NOMO-1 treated with dmso at 0.1 percent for 144 hours (cell line): ENCODE data around the gene ACOXL.
"Not testable (repeated sequence)": the region's sequence is repeated elsewhere in the genome, so short reads cannot be mapped to it uniquely, and the experiment has no call there.

ENCODE experiments used
- DNase-seq: peaks from one replicate; lab custom pipeline; 2025; ENCODE audit not compliant: unreplicated experiment; lab: John Stamatoyannopoulos, UW

The ACOXL gene

DNA sequence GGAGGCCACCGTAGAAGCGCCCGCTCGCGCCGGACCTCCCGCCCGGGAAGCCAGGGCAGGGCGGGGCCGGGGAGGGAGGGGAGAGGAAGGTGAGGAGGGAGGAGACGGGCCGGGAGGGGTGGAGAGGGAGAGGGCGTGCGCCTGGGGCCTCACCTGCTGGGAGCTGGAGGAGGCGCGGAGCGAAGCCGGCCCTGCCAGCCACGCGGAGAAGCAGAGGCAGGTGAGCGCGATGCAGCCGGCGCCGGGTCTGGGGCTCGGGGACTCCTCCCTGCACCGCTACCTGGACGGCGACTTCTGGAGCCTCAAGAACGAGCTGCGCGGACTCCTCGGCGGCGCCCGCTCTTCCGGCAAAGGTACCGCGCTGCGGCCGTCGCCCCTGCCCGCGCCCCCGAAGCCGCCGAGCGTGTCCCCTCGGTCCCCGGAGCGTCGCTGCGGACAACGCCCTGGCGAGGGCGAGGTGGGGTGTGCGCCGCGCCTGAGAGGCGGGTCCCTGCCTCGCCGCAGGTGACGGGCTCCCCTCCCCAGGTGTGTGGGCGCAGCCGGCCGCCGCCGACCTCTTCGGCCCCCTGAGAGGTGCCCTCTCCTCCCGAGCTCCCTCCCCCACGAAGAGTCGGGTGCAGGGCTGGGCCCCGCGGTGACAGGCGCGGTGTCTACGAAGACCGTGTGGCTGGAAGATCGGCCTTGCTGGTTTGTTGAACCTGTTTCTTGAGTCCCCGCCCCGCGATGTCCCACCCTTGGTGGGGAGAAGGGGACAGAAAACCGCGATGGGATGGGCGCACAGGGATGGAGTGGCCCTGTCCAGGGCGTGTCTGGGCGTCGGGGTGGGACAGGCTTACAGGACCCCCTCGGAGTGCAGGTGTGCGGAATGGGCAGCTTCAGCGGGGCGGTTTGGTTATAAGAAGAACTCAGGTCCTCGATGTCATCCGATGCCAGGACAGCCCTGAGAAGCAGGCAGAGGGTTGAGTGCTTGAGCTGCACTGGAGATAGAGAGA, at the start of gene ACOXL:
ACOXL (plus strand) TSS at position 152 of the 992 bp plus-strand sequence. CDS start 35,817 bp downstream, outside the sequence.
- DNase-seq: no peak

DNA sequence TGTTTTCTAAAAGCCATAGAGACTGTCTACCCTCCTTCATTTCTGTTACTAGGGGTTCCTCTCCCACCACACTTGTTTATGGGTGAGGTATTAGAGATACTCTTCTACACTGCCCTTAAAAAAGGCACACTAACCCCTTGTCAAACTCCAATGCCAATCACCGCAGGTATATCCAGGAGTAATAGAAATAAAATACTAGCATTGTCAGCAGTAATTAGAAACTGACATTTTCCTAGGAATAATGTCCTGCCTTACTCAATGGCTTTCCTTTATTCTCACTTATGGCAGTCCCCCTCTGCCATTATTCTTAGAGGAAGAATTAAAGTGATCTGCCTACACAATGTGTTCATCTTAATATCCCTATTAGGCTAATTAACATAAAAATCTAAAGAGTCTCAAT, 49.5 kb upstream of the ACOXL start:
- DNase-seq: no peak

DNA sequence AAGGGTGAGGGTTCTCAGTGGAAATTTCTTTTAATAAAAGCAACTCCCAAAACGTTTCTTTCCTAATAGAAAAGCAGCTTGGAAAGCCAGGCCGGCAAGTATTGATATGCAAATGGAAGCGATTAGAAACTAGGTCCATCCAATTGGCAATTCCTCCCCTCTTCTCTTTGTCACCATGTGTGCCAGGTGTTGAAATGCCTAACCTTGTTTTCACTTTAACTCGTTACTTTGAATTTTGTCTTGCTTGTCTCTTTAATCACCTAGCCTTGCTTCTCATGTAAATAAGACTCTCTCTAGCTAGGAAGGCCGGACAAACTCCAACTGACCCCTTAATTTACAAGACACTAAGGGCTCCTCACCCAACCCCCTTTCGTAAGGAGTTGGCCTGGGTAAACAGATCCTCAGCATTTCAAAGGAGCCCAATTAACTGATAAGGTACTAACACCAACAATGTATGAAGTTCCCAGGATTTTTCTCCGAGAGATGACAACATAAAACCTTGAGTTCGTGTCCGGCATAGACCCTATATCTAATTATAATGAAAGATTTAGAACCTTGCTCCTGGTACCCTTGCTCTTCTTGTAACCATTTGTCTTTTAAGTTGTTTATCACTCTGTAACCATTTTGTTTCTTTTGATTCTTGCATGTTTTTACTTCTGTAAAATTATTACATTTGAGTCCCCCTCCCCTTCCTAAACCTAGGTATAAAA, 44.4 kb upstream of the ACOXL start:
- not testable (repeated sequence) for DNase-seq

DNA sequence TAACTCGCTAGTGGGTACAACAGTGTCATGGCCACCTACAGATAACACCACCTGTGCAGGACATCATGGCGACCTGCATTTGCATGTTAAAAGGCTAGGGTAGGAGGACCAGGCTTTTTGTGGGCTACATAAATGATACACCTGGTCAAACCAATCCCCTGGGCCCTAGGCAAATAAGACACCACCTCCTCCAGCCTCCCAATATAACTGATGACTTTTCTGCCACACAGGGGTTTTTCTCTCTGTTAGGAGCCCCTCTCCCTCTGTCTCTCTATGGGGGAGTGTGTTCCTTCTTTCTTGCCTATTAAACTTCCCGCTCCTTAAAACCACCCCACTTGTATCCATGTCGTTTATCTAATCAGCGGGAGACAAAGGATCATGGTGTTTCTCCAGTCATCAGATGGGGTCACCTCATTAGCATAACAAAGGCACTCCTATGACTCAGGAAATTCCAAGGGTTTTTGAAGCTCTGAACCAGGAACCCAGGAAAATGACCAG, 43.7 kb upstream of the ACOXL start:
- no peak for DNase-seq

DNA sequence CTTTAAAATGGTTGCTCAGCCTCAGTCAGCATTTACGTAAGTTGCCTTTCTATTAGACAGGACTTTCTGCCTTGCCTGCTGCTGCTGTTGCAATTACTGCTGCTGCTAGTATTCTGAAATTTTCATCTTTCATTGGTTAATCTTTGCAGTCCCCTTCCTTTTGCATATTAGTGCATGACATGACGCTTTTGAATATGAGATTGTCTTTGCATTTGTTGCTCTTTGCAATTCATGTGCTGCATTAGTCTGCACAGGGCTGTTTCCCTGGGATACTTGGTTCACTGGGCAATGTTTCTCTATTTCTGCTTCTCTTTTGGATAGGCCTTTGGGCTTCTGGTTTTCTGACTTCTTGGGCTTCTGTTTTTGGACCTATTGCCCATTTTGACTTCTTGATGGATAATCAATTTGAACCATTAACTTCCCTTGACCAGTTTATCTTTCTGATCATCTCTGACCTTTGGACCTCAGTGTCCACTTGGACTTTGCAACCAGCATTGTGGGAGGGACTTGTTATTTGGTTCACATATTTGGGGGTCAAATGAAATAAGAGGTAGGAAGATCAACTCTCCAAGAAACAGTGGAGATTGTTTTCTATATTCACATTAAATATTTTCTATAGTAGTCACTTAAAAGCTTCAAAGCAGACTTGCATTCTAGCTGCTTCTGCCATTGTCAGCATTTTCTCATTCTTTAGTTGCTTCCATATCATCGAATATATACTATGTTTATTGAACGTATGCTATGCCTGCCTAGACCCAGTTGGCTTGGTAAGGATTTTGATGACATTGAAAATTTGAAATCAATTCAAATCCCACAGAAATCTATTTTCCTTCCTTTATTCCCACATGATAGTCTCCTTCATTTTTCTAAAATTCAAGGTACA, 42.0 kb upstream of the ACOXL start:
- DNase-seq: no peak

DNA sequence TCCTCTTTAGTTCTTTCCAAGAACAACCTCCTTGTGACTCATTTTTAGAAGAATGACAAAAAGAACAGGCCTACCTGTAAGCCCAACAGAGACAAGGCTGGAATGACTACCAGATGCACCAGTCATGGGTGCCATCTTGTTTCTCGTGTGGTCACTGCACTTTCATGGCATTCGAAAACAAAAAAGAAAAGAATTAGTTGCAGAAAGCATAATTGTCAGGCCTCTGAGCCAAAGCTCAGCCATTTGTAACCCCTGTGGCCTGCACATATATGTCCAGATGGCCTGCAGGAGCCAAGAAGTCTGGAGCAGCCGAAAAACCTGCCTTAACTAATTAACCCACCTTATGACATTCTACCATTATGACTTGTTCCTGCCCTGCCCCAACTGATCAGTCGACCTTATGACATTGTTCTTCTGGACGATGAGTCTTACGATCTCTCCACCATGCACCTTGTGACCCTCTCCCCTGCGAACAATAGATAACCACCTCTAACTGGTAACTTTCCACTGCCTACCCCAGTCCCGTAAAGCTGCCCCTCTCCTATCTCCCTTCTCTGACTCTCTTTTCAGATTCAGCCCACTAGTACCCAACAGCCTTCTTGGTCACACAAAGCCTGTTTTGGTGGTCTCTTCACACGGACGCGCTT, 40.6 kb upstream of the ACOXL start:
- no peak for DNase-seq

DNA sequence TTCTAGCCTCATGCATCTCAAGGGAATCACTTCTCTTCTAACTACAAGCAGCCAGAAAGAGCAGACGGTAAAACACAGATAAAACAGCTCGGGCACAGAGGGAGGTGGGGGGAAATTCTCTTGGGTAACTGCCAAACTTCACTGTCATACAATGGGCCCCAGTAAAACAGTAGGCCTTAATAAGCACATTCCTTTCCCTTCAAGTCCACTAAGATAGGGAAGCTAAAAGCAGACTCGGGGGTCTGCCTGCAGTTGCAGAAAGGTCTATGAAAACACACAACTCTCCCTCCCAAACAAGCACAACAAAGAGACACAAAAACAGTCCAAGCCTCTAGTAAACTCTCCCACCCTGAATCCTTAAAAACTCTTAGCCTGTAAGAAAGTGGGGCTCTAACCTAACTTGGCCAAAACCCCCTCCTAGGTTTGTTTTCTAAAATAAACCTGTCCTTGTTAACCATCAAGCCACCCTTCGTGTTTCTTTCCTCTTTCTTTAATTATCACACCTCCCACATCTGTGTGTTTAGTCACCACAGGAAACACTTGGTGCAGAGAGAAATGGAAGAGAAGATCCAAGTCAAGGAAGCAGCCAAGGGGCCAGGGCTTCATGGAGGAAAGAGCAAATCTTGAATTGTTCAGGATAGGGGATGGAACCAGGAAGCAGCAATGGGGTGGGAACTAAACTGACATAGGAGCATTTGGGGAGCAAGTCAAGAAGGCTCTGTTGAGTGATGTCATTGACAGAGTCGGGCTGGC, 37.1 kb upstream of the ACOXL start:
- not testable (repeated sequence) for DNase-seq

DNA sequence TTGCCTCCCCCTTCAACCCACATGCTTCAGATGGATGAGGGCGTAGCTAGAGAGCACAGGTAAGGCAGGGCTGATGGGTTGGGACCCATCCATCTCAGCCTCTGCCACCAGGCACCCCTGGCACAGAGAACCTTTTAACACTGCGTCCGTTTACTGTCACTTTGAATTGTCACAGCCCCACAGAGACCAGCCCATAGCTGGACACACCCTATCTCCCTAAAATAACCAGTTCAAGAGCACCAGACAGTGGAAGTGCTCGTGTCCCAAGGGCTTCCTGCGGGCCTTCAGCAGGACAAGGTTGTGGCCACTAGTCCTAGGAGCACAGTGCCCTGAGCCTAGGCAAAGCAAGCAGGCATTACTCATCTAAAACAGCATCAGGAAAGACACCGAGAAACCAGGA, 34.1 kb upstream of the ACOXL start:
- DNase-seq: not testable (repeated sequence)

DNA sequence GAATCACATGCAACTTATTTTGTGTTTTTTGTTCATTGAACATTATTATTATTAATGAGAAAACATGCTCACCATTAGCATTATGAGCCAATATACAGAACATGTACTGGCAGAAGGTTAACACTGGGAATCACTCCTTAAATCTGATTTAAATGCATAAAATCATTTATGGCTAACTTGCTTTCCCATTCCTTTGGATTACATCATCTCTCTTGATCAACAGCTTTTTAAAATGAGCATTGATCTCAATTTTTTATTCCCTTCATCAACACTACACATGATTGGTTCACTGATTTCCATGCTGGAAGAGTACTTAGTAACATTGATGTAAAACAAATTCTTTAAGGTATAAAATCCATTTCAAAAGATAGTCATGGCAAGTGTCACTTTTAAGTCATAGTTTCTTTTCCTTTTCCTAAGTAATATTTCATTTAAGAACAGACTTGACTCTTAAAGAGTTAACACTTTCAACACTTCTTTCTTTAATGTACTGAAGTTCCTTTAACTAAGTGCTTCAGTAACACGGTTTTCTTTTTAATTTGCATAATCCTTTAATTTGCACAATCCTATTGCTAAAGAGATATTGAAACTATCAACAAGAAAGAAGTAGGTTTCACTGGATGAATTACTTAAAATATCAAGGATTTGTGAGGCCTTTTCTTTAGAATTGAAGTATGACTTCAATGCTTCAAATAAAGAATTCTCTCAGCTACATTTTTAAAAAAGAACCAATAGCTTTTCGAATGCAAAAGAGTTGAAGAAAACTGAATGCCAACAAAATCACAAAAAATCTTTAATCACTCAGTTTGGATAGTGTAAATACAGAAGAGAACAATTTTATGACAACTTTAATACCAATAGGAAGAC, 29.6 kb upstream of the ACOXL start:
- DNase-seq: peak; percentile 9

DNA sequence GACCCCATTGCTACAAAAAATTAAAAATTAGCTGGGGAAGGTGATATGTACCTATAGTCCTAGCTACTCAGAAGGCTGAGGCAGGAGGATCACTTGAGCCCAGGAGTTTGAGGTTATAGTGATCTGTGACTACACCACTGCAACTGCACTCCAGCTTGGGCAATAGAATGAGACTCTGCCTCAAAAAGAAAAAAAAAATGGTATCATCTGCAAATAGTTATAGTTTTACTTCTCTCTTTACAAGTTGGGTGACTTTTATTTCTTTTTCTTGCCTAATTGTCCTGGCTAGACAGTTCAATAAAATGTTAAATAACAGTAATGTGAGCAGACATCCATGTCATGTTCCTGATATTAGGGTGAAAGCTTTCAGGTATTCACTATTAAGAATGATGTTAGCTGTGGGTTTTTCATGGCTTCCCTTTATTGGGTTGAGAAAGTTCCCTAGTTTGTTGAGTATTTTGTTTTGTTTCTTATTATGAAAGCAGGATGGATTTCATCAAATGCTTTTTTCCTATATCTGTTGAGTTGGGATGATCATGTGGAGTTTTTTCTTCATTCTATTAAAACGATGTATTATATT, 24.9 kb upstream of the ACOXL start:
- no peak for DNase-seq

DNA sequence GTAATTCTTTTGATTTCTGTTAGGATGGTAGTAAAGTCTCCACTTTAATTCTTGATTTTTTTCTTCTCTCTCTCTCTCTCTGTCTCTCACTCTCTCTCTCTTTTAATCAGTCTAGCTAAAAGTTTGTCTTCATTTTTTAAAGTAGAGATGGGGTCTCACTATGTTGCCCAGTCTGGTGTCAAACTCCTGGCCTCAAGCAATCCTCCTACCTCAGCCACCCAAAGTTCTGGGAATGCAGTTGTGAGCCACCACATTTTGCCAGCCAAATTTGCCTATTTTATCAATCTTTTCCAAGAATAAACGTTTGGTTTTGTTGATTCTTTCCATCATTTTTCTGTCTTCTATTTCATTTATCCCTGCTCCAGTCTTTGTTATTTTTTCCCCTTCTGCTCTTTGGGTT, 23.9 kb upstream of the ACOXL start:
- DNase-seq: no peak

DNA sequence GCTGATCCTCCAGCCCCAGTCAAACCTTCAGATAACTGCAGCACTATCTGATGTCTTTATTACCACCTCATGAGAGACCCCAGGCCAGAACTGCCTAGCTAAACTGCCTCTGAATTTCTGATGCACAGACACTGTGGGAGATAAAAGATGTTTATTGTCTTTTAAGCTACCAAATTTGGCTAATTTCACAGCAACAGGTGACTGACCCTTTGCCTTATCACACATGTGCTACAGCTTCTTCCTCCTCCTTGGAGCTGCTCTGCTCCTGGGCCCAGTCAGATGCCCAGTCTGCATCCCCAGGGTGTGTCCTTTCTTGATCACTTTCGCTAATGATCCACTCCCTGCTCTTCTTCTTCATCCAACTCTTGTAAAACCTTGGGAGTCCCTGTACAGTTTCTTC, 19.6 kb upstream of the ACOXL start:
- DNase-seq: no peak

DNA sequence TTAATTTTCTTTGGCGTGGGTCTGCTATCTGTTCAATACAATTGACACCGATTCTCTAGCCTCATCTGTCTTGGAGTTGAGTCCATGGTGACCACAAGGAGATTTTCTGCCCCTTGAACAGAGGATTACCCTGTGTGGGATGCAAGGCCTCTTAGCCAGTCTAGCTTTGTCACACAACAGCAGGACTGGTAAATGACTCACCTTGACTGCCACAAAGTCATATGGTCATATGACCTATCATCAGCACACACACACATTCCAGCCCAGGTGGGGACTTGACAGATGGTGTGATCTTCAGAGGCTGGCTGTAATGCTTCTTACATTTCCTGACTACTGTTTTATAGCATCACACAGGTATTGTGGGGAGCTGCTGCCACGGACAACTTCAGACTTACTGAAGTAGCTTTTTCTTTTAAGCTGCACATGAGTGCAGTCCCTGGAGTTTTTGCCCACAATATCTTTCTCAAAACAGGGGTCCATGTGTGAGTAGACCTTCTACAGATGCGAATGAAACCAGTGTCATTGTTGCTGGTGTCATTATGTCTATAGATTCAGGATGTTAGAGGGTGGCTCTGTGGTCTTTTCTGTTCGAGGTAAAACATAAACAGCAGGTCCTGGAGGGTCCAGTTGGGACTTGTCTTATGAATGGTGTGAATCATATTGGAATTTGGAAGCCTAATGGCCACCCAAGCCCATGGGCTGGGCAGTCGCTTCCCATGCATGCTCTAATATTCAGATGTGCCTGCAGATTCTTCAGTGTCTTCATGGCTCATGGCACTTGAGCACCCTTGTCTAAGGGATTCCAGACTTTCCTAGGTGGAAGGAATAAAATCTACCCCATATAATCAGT, 18.6 kb upstream of the ACOXL start:
- no peak for DNase-seq

DNA sequence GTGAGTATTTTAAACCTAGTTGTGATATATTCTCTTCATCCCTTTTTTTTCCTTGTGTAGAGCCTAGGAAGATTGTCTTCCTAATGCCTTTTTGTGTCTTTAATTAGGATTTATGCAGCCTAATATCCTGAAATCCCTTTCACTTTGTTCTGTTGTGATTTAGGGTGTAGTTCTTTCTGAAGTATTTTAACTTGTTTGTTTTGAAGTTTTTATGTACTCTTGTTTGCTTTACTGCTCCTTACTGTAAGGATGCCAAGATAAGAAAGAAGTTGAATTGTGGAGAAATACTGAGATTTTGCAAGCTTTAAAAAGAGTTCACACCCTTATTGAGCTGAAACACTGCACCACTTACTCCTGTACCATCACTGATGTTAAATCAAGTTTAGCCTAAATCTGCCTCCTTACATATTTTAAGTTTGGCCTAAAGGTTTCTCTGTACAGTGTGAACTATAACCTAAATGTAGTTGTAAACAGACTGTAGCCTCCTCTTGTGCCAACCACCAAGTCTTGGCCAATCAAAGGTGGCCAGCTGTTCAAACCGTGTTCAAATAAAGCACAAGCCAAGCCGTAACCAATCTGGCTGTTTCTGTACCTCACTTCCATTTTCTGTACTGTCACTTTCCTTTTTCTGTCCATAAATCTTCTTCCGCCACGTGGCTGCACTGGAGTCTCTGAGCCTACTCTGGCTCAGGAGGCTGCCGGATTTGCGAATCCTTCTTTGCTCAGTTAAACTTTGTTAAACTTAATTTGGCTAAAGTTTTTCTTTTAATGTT, 17.7 kb upstream of the ACOXL start:
- DNase-seq: peak; percentile 34

DNA sequence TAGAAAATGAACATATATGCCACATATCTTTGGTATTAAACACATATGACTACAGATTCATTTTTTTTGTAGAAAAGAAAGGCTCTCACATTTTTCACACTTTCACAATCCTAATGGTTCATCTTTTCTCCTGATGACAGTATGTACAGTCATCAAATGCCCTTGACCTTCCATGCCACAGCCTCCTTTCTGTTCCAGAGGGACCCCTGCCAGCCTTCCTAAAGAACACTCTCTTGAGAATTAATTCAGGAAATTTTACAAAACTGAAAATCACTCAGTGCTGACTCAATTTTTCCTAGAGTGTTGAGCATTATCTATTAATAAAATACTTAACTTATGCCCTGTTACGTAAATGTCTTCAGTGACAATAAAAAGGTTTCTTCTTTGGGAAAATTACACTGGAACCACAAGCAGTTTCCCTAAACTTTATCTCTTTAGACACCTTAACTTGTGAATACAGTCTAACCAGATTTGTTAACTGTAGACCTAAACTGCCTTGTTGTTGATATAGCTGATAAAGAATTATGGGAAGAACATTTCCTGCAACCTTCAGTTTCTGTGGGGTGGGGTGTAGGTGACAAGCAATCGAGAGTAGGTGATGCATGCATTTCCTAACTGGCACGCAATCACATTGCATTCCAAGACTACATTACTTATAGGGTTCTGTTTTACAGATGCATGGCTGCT, 15.3 kb upstream of the ACOXL start:
- no peak for DNase-seq

DNA sequence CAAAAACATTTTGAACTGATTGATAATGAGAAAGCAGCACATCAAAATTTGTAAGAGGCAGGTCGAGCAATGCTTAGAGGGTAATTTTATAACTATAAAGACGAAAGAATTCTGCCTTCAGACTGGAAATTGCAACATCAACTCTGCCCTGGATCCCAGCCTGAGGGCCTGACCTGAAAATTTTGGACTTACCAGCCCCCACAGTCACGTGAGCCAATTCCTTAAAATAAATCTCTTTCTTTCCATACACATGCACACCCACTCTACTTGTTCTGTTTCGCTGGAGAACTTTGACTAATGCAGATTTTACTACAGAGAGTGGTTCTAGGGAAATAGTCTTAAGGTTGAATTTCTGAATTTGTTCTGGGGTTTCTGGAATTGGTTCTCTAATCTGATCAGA, 14.6 kb upstream of the ACOXL start:
- DNase-seq: no peak
